Mesothelial cell of epicardium (in vitro differentiated cells): ENCODE results near the gene IGF2. TPM values are rescaled to one million over a fixed set of nuclear protein-coding genes. Genes with fewer than 3 reads are reported as not detected.

Experiments used
- DNase-seq, 2 experiments: peaks; one replicate each; pipeline ENCODE4 v3.0.0; 2021; ENCODE audit warnings: low spot score in 2 of 2; ENCODE audit not compliant: unreplicated experiment in 2 of 2
- H3K27ac Mint-ChIP-seq: 2 replicates; pipeline ENCODE4 v1.8.0; 2021; ENCODE audit warnings: mixed read lengths
- H3K27me3 Mint-ChIP-seq: 2 replicates; pipeline ENCODE4 v1.8.0; 2021; ENCODE audit warnings: low read depth, mixed read lengths
- H3K36me3 Mint-ChIP-seq: 2 replicates; pipeline ENCODE4 v1.8.0; 2021; ENCODE audit warnings: mixed read lengths
- H3K4me1 Mint-ChIP-seq: 2 replicates; pipeline ENCODE4 v1.8.0; 2021; ENCODE audit warnings: mixed read lengths
- H3K4me3 Mint-ChIP-seq: 2 replicates; pipeline ENCODE4 v1.8.0; 2021; ENCODE audit warnings: mild to moderate bottlenecking, moderate library complexity, mixed read lengths
- H3K9me3 Mint-ChIP-seq: 2 replicates; pipeline ENCODE4 v1.8.0; 2021; ENCODE audit warnings: mixed read lengths
- CTCF ChIP-seq: fragments of 200-600 bp; sonication (generic); IDR thresholded peaks from one replicate; pipeline ENCODE4 v1.5.0; 2021; ENCODE audit warnings: antibody characterized with exemption; ENCODE audit not compliant: unreplicated experiment
- total RNA-seq: library from RNA; stranded (reverse); gene quantifications from 3 replicates; pipeline ENCODE4 v1.2.1, GENCODE V29; 2021

IGF2 gene
- total RNA-seq, 1 donor from 2014 or later: 3,009 TPM

GRCh38 chr11:2139621-2140337, 590 bp upstream of the IGF2 start:
- peak in 1 of 2 experiments; percentile 70 for DNase-seq
- H3K27me3 Mint-ChIP-seq: peaks cover 73% of the 10 kb centered on the region
- peaks cover 35% of the 10 kb centered on the region for H3K4me1 Mint-ChIP-seq
- no peaks in the 10 kb centered on the region for H3K9me3 Mint-ChIP-seq
- no peak for TF ChIP-seq CTCF
- H3K4me3 Mint-ChIP-seq: peak overlapping the region; percentile 87
- peak overlapping the region; percentile 75 for H3K27ac Mint-ChIP-seq
- H3K36me3 Mint-ChIP-seq: no peaks in the 10 kb centered on the region

- H3K36me3 Mint-ChIP-seq: no peaks in the 10 kb centered on the region
- peak overlapping the region; percentile 86 for H3K27ac Mint-ChIP-seq
- TF ChIP-seq CTCF: no peak
- no peaks in the 10 kb centered on the region for H3K9me3 Mint-ChIP-seq
- no peak for DNase-seq
- peak overlapping the region; percentile 80 for H3K4me3 Mint-ChIP-seq
- H3K27me3 Mint-ChIP-seq: peaks cover 72% of the 10 kb centered on the region
- peaks cover 36% of the 10 kb centered on the region for H3K4me1 Mint-ChIP-seq
These were observed 612 bp downstream of the IGF2 start for GRCh38 chr11:2138431-2139122.

DNA sequence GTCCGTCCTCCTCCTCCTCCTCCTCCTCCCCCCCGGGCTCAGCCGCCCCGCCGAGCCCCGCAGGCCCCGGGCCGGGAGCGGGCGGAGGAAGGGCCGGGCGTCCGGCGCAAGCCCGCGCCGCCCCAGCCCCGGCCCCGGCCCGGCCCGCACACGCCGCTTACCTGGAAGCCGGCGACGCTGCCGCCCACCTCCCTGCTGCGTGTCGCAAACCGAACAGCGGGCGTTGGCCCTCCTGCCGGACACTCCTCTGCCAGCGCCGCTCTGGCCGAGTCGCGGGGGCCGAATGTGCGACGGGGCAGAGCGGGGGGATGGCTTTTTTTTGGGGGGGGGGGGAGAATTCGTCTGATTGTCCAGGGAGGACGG, 1.1 kb downstream of the IGF2 start:
- Mint-ChIP-seq H3K27me3 (peaks cover 72% of the 10 kb centered on the region), H3K36me3 (no peaks in the 10 kb centered on the region), H3K27ac (no peak overlapping the region), H3K4me3 (peak overlapping the region; percentile 80), H3K9me3 (no peaks in the 10 kb centered on the region), H3K4me1 (peaks cover 34% of the 10 kb centered on the region)
- TF ChIP-seq CTCF: no peak
- DNase-seq: no peak

GRCh38 chr11:2137202-2138067, 1.8 kb downstream of the IGF2 start:
- no peak for TF ChIP-seq CTCF
- H3K36me3 Mint-ChIP-seq: no peaks in the 10 kb centered on the region
- no peaks in the 10 kb centered on the region for H3K9me3 Mint-ChIP-seq
- DNase-seq: peak; percentile 68 to 78
- H3K27me3 Mint-ChIP-seq: peaks cover 71% of the 10 kb centered on the region
- peak overlapping the region; percentile 73 for H3K4me3 Mint-ChIP-seq
- H3K27ac Mint-ChIP-seq: peak overlapping the region; percentile 85
- peaks cover 28% of the 10 kb centered on the region for H3K4me1 Mint-ChIP-seq

DNA sequence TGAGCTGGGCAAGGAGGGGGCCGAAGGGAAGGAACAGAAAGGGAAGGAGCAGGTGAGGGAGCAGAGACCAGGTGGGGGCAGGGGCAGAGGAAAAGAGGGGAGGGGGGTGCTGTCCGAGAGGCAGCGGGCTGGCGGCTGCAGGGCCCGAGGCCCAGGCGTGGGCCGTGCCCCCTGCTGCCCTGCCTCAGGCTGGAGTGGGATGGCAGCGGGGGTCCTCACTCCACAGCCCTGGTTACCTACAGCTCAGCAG, 2.3 kb downstream of the IGF2 start:
- Mint-ChIP-seq H3K27ac (peak overlapping the region; percentile 30), H3K4me3 (peak overlapping the region; percentile 73), H3K9me3 (no peaks in the 10 kb centered on the region), H3K27me3 (peaks cover 71% of the 10 kb centered on the region), H3K4me1 (peaks cover 26% of the 10 kb centered on the region), H3K36me3 (no peaks in the 10 kb centered on the region)
- no peak for DNase-seq
- TF ChIP-seq CTCF: no peak
